Measurements from ENCODE around the gene TMEM43. TPM values are rescaled to one million over a fixed set of nuclear protein-coding genes. Genes with fewer than 3 reads are reported as not detected.

Gene TMEM43
- total and polyA plus RNA-seq, 2 of the 13 experiments (the other 11 are each of a cell fraction or from before 2014, with no cell fraction given): 48.9 to 50.5 TPM

- peaks cover 22 to 53% of the 10 kb centered on the region in 2 experiments for H3K36me3 ChIP-seq (replicated peaks in 1 of 2; ENCODE audit: control insufficient read depth in 1 of 2, insufficient read depth in 2 of 2, low read length in 2 of 2)
- no TSS peak for BruUV-seq (replicated peaks)
- 88% methylated on average over 8 of the region's 14 CpGs for WGBS (ENCODE audit: low lambda C conversion rate)
- no peaks in the 10 kb centered on the region for H4K20me1 ChIP-seq (ENCODE audit: insufficient read depth, low read length)
- POLR2A ChIA-PET: interaction anchor here (1.0 kb wide), 1 partner anchor 13 kb away, joined by 3 read pairs; no protein-coding TSS in a partner anchor
- H3K9ac ChIP-seq (ENCODE audit: insufficient read depth, low read depth, low read length): no peak overlapping the region
- H2AFZ ChIP-seq (ENCODE audit: low read length): no peak overlapping the region
- no peaks in the 10 kb centered on the region for H3K9me3 ChIP-seq (ENCODE audit: low read length)
- TF ChIP-seq MAFF (IDR thresholded peaks at IDR 0.05; ENCODE audit: low read depth, low read length) (no peak), NCOR1 (IDR thresholded peaks at IDR 0.05; ENCODE audit: borderline replicate concordance, low read length) (no peak), EHMT2 (IDR thresholded peaks at IDR 0.05; ENCODE audit: borderline replicate concordance, low read depth, low read length) (no peak), ZNF773 (CRISPR knock-in tag; IDR thresholded peaks at IDR 0.05; ENCODE audit: borderline replicate concordance) (no peak), SIN3A (IDR thresholded peaks at IDR 0.05; ENCODE audit: borderline replicate concordance, low read depth, low read length) (no peak), HDAC2 (CRISPR knock-in tag; IDR thresholded peaks at IDR 0.05) (no peak)
- no peaks in the 10 kb centered on the region for H3K27me3 ChIP-seq (ENCODE audit: control insufficient read depth in 1 of 2, insufficient read depth in 2 of 2, low read length in 2 of 2)
- peaks cover 6% of the 10 kb centered on the region for H3K4me1 ChIP-seq (ENCODE audit: insufficient read depth, low read length)
- FAIRE-seq (no peak), ATAC-seq (no peak), DNase-seq (ENCODE audit: low spot score) (no peak)
- intact Hi-C loops (cut with micrococcal nuclease; ENCODE audit: unreplicated experiment) (no loop called here), in situ Hi-C loops (cut with HindIII; ENCODE audit: extremely low pct_ligation_motif_present, low pct_unique_long_range_greater_than_20kb) (no loop called here)
- no peak overlapping the region for H3K4me3 ChIP-seq (replicated peaks in 1 of 3; ENCODE audit: insufficient read depth in 1 of 3, low read depth in 2 of 3, low read length in 3 of 3)
- CTCF ChIA-PET (ENCODE audit: low intra/inter-chr PET ratio, low total read pairs): no interaction called here
- H3K79me2 ChIP-seq (ENCODE audit: insufficient read depth, low read length): no peaks in the 10 kb centered on the region
- H3K27ac ChIP-seq (ENCODE audit: extremely low read length, insufficient read depth, low read length): no peak overlapping the region
- H3K4me2 ChIP-seq (ENCODE audit: low read depth, low read length): no peak overlapping the region
These were observed 14.2 kb downstream of the TMEM43 start for GRCh38 chr3:14138878-14139655.

- Histone ChIP-seq H4K20me1 (ENCODE audit: insufficient read depth, low read length) (no peaks in the 10 kb centered on the region; the same call in 1 of the 2 replicates), H3K27me3 (ENCODE audit: control insufficient read depth in 1 of 2, insufficient read depth in 2 of 2, low read length in 2 of 2) (no peaks in the 10 kb centered on the region), H2AFZ (ENCODE audit: low read length) (no peak overlapping the region), H3K79me2 (ENCODE audit: insufficient read depth, low read length) (no peaks in the 10 kb centered on the region), H3K9me3 (ENCODE audit: low read length) (no peaks in the 10 kb centered on the region), H3K36me3 (replicated peaks in 1 of 2; ENCODE audit: control insufficient read depth in 1 of 2, insufficient read depth in 2 of 2, low read length in 2 of 2) (peaks cover 19 to 46% of the 10 kb centered on the region in 2 experiments), H3K9ac (ENCODE audit: insufficient read depth, low read depth, low read length) (no peak overlapping the region), H3K4me2 (ENCODE audit: low read depth, low read length) (no peak overlapping the region), H3K4me1 (ENCODE audit: insufficient read depth, low read length) (peaks cover 13% of the 10 kb centered on the region), H3K27ac (ENCODE audit: extremely low read length, insufficient read depth, low read length) (no peak overlapping the region), H3K4me3 (replicated peaks in 1 of 3; ENCODE audit: insufficient read depth in 1 of 3, low read depth in 2 of 3, low read length in 3 of 3) (no peak overlapping the region)
- DNase-seq (ENCODE audit: low spot score): no peak
- intact Hi-C loops (cut with micrococcal nuclease; ENCODE audit: unreplicated experiment) (no loop called here), in situ Hi-C loops (cut with HindIII; ENCODE audit: extremely low pct_ligation_motif_present, low pct_unique_long_range_greater_than_20kb) (no loop called here)
- 95% methylated on average over 3 of the region's 5 CpGs for whole genome bisulfite sequencing (ENCODE audit: low lambda C conversion rate)
- POLR2A ChIA-PET: interaction anchor here (2.5 kb wide), 1 partner anchor 15 kb away, joined by 16 read pairs; the partner anchor contains the start of genes CHCHD4 and TMEM43
- CTCF ChIA-PET (ENCODE audit: low intra/inter-chr PET ratio, low total read pairs): no interaction called here
- FAIRE-seq: no peak
- no peak for ATAC-seq
- BruUV-seq (replicated peaks): no TSS peak
- TF ChIP-seq ATF7-NPFF (CRISPR knock-in tag; IDR thresholded peaks at IDR 0.05; ENCODE audit: low read depth) (no peak), RNF219 (CRISPR knock-in tag; IDR thresholded peaks at IDR 0.05) (no peak), RBM39 (IDR thresholded peaks at IDR 0.05; ENCODE audit: low read depth, low read length, poor library complexity, severe bottlenecking) (no peak), ISL2 (CRISPR knock-in tag; IDR thresholded peaks at IDR 0.05) (no peak), ZNF513 (CRISPR knock-in tag; conservative IDR thresholded peaks at IDR 0.05) (no peak), ZNF260 (CRISPR knock-in tag; IDR thresholded peaks at IDR 0.05; ENCODE audit: borderline replicate concordance, low read depth) (no peak)
These were observed 14.9 kb downstream of the TMEM43 start for GRCh38 chr3:14139771-14140170.
